ENCODE results near the gene ARHGAP15. TPM values are rescaled to one million over a fixed set of nuclear protein-coding genes. Genes with fewer than 3 reads are reported as not detected.

ARHGAP15 gene
- total RNA-seq, 1 experiment from 2014 or later = 0.42 TPM

GRCh38 chr2:143615562-143615961, 486.3 kb downstream of the ARHGAP15 start:
- Histone ChIP-seq H3K27ac (ENCODE audit: low read depth, low read length) (no peak overlapping the region), H3K79me2 (ENCODE audit: insufficient read depth, low read length) (no peaks in the 10 kb centered on the region), H2AFZ (ENCODE audit: low read depth, low read length, poor library complexity, severe bottlenecking) (no peak overlapping the region), H3K36me3 (ENCODE audit: control insufficient read depth in 1 of 2, insufficient read depth in 2 of 2, low read length in 2 of 2) (no peaks in the 10 kb centered on the region), H3K4me1 (ENCODE audit: control insufficient read depth in 1 of 2, insufficient read depth in 2 of 2, low read length in 2 of 2) (no peaks in the 10 kb centered on the region), H3K27me3 (ENCODE audit: insufficient read depth, low read length) (0 out of 2 replicates have a peak, but pooled peaks cover 4% of the 10 kb centered on the region), H4K20me1 (ENCODE audit: insufficient read depth) (no peaks in the 10 kb centered on the region), H3K9me3 (ENCODE audit: control insufficient read depth in 1 of 2, insufficient read depth in 1 of 2, low read depth in 1 of 2, low read length in 2 of 2) (no peaks in the 10 kb centered on the region), H3K9me2 (ENCODE audit: insufficient read depth) (no peaks in the 10 kb centered on the region), H3K4me3 (replicated peaks in 1 of 2; ENCODE audit: low read depth in 1 of 2, low read length in 2 of 2) (no peak overlapping the region), H3K9ac (ENCODE audit: low read length) (no peak overlapping the region), H3K4me2 (ENCODE audit: low read length) (no peak overlapping the region)
- no peak for DNase-seq (ENCODE audit: low read depth, low spot score)
- no peak for TF ChIP-seq POLR2A (IDR thresholded peaks at IDR 0.05; ENCODE audit: borderline replicate concordance, extremely low read depth, insufficient read depth, insufficient read length)
- TF ChIP-seq YY1 (IDR thresholded peaks at IDR 0.05; ENCODE audit: extremely low read depth, insufficient replicate concordance, low read depth, low read length) = no peak
- TF ChIP-seq EZH2 (IDR thresholded peaks at IDR 0.05) = no peak
- no peak for TF ChIP-seq ZNF274 (IDR thresholded peaks at IDR 0.05; ENCODE audit: low read depth, low read length)
- TF ChIP-seq CEBPB (IDR thresholded peaks at IDR 0.05; ENCODE audit: low read depth) = no peak
- TF ChIP-seq SIN3A (IDR thresholded peaks at IDR 0.05; ENCODE audit: low read depth) = no peak
- TF ChIP-seq ZFX (IDR thresholded peaks at IDR 0.05) = no peak
- no peak for TF ChIP-seq TCF7L2 (IDR thresholded peaks at IDR 0.05; ENCODE audit: borderline replicate concordance, extremely low read depth, insufficient read depth, insufficient read length)
- no peak for TF ChIP-seq REST (IDR thresholded peaks at IDR 0.05; ENCODE audit: low read depth)
- no peak for TF ChIP-seq FOSL1 (IDR thresholded peaks at IDR 0.05; ENCODE audit: low read depth)
- no peak for TF ChIP-seq EGR1 (IDR thresholded peaks at IDR 0.05; ENCODE audit: low read depth)
- no peak for TF ChIP-seq ZBTB33 (IDR thresholded peaks at IDR 0.05; ENCODE audit: extremely low read depth, insufficient replicate concordance, low read length)
- no peak for TF ChIP-seq EZH2phosphoT487 (IDR thresholded peaks at IDR 0.05; ENCODE audit: borderline replicate concordance)
- no peak for TF ChIP-seq CTCF (IDR thresholded peaks at IDR 0.05 in 2 of 3, conservative IDR thresholded peaks at IDR 0.05 in 1 of 3; ENCODE audit: borderline replicate concordance in 1 of 3, insufficient read depth in 1 of 3, low read depth in 2 of 3, low read length in 2 of 3)
- TF ChIP-seq MAX (IDR thresholded peaks at IDR 0.05) = no peak
- no peak for TF ChIP-seq SP1 (IDR thresholded peaks at IDR 0.05; ENCODE audit: low read depth)
- RAD21 ChIA-PET (ENCODE audit: low non-redundant PET in 1 of 2, low total read pairs in 2 of 2, uncharacterized antibody in 2 of 2, unreplicated experiment in 2 of 2) = no interaction called here
- no TSS peak for BruUV-seq (replicated peaks)
- intact Hi-C loops (cut with micrococcal nuclease) = no loop called here
- CTCF ChIA-PET = no interaction called here
- POLR2A ChIA-PET = no interaction called here
- ATAC-seq = no peak
